Measurements from ENCODE around the gene SAA1. TPM values are rescaled to one million over a fixed set of nuclear protein-coding genes. Genes with fewer than 3 reads are reported as not detected.
"Not testable (repeated sequence)": the region's sequence is repeated elsewhere in the genome, so short reads cannot be mapped to it uniquely, and the experiment has no call there.

The SAA1 gene
- polyA plus RNA-seq, 5 donors: not detected

- DNase-seq: no peak
Measured at GRCh38 chr11:18254781-18255361, 11.2 kb upstream of the SAA1 start.

GRCh38 chr11:18259259-18259658 lies 6.8 kb upstream of the SAA1 start:
- DNase-seq: no peak

- no peak for DNase-seq
Measured at GRCh38 chr11:18261721-18262120, 4.3 kb upstream of the SAA1 start.

- DNase-seq: not testable (repeated sequence)
Measured at GRCh38 chr11:18262681-18263350, 3.2 kb upstream of the SAA1 start.

GRCh38 chr11:18264035-18264434 lies 2.0 kb upstream of the SAA1 start:
- no peak for DNase-seq

DNA sequence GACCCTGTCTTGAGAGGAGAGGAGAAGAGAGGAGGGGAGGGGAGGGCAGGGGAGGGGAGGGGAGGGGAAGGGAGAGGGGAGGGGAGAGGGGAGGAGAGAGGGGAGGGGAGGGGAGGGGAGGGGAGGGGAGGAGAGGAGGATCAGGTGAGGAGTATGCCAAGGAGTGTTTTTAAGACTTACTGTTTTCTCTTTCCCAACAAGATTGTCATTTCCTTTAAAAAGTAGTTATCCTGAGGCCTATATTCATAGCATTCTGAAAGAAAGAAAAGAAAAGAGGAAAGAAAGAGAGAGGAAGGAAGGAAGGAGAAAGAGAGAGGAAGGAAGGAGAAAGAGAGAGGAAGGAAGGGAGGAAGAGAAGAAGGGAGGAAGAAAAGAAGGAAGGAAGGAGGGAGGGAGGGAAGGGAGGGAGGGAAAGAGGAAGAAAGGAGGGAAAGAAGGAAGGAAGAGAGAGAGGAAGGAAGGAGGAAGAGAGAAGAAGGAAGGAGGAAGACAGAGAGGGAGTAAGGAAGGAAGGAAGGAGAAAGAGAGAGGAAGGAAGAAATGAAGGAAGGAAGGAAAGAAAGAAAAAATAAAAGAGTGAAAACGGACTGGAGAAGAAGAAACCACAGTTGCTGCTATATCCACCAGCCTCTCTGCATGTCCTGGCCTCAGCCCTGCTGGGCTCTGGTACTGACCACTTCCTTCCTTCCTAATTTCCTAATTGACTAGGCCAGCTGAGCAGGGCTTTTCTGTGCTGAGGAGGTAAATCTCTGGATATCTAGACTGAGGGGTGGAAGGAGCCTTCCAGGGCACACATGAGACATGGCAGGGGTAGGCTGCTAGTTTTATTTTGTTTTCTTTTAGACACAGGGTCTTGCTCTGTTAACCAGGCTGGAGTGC lies 1.1 kb upstream of the SAA1 start:
- DNase-seq: no peak

GRCh38 chr11:18267335-18268133 lies 1.5 kb downstream of the SAA1 start:
- not testable (repeated sequence) for DNase-seq

DNA sequence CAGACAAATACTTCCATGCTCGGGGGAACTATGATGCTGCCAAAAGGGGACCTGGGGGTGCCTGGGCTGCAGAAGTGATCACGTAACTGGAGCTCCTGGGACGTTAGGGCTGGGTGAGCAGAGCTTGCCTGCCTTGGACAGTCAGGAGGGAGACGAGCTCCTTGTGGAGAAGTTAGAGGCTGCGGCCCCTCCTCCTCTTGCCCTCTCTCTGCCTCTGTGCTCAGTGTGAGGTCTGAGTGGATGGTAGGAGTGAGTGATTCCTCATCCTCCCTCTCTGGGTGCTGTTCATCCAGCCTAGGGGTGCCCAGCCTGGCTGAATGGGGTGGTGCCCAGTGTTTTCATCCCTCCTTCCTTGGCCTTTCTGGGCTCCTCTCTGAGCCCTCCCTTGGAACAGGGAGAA lies 3.2 kb downstream of the SAA1 start:
- DNase-seq: not testable (repeated sequence)

- no peak for DNase-seq
Measured at GRCh38 chr11:18270102-18270501, 4.0 kb downstream of the SAA1 start.

DNA sequence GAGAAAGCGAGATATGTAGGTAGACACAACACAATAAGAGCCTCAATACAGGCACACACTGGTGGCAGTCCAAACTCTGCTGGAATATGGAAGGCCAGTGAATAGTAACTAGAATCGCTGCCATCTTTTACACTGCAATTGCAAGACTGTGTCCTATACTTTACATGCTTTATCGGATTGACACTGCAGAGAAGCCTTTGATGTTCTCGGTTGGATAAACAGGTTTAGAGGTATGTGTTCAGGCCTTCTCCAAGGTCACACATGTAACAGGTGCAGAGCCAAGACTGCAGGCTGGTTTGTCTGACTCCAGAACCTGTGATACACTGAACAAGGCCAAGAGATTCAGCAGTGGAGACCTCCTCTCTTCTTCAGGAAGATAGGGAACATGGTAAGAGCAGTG lies 5.1 kb downstream of the SAA1 start:
- no peak for DNase-seq

DNA sequence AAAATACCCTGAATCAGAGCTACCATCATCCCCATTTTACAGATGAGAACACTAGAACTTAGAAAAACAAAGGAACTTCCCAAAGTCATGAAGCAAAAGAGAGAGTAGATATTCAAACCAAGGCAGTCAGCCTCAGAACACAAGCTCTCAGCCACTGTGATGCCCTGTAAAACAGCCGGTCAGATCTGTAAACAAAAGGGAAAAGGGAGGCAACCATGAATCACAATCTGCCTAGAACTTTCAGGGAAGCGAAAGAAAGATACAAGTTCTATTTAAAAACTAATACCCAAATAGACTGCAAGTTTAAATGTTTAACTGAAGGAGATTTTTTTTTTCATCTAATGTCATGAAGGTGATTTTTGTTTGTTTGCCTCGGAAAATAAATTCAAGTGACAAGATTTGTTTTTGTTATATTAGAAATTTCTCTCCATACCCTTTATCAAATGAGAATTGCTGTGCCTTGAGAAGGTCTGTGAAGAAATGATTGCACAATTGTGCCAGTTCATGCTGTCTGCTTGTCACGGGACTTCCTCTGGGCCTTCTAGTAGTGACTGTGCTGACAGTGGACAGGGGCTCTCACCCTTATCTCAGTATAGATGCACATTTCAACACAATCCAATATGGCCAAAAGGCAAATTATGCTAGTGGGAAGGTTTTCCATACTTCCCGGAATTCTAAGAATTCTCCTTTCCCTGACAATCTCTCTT lies 11.7 kb downstream of the SAA1 start:
- DNase-seq: no peak

GRCh38 chr11:18280438-18281045 lies 14.5 kb downstream of the SAA1 start:
- no peak for DNase-seq

- DNase-seq: no peak
Measured at GRCh38 chr11:18282626-18283025, 16.6 kb downstream of the SAA1 start.

- no peak for DNase-seq
Measured at GRCh38 chr11:18285841-18286240, 19.8 kb downstream of the SAA1 start.

GRCh38 chr11:18288911-18289310 lies 22.8 kb downstream of the SAA1 start:
- peak; percentile 29 to 34 for DNase-seq

GRCh38 chr11:18294862-18295261 lies 28.8 kb downstream of the SAA1 start:
- no peak for DNase-seq

- DNase-seq: no peak
Measured at GRCh38 chr11:18295316-18295715, 29.3 kb downstream of the SAA1 start.

DNA sequence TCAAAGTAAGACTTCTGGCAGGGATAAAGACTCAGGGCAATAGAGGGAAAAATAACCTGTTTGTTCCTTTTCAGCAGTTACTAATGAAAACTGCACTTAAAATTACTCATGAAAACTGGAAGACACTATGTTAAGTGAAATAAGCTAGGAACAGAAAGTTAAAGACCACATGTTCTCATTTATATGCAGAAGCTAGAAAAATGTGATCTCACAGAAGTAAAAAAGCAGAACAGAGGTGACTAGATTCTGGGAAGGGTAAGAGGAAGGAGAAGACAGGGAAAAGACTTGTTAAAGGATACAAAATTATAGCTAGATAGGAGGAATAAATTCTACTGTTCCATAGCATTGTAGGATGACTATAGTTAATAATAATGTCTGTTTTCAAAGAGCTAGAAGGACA lies 33.7 kb downstream of the SAA1 start:
- no peak for DNase-seq

- no peak for DNase-seq
Measured at GRCh38 chr11:18304745-18305144, 38.7 kb downstream of the SAA1 start.

DNA sequence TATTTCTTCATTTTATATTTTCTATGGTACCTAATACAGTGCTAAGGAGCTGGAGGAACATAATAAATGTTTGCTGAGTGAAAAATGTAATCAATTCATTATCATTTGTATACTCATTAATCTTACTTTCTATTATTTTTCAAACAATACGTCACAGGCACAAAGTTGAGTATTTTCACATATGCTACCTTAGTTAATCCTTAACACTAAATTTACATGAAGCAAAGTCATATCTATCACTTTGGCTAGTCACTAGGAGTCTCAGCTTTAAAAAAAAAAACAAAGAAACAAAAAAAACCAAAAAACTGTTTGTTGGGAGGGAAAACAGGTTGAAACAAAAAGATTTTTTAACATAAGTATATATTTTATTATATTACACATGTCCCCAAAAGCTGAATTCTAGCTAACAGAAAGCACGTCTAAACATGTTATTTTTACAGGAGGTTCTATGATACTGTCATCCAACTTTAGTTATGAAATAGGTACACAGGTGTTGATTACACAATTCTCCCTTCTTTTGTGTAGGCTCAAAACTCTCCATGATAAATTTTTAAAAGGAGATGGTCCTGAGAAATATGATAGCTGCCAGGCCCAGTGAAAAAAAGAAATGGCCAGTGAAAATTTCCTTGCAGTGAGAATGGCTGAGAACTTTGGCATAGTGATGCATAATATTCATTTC lies 41.5 kb downstream of the SAA1 start:
- no peak for DNase-seq

Data from right lung (tissue), 5 donors.